ENCODE measurements around the gene HMGB2. TPM values are rescaled to one million over a fixed set of nuclear protein-coding genes. Genes with fewer than 3 reads are reported as not detected.

Gene HMGB2
- total RNA-seq, 1 experiment from 2014 or later: 183 TPM

- TF ChIP-seq TCF7L2 (IDR thresholded peaks at IDR 0.05; ENCODE audit: low read depth, low read length) (no peak), SIN3A (IDR thresholded peaks at IDR 0.05; ENCODE audit: borderline replicate concordance, insufficient read depth, low read depth, low read length) (no peak), POLR2AphosphoS5 (IDR thresholded peaks at IDR 0.05; ENCODE audit: low read depth, low read length) (no peak), CTCF (IDR thresholded peaks at IDR 0.05) (no peak), REST (IDR thresholded peaks at IDR 0.05; ENCODE audit: insufficient read depth in 1 of 2, low read depth in 2 of 2, low read length in 1 of 2) (no peak)
- Histone ChIP-seq H3K27ac (ENCODE audit: low read length) (peak overlapping the region; percentile 51; the same call in 1 of the 2 replicates), H3K9me3 (ENCODE audit: control insufficient read depth, insufficient read depth, low read depth, low read length) (peaks cover 25% of the 10 kb centered on the region; the same call in 1 of the 2 replicates), H3K4me1 (ENCODE audit: control insufficient read depth, insufficient read depth, low read length) (no peaks in the 10 kb centered on the region; the same call in 1 of the 2 replicates), H3K27me3 (ENCODE audit: control insufficient read depth, insufficient read depth, low read length) (no peaks in the 10 kb centered on the region), H3K36me3 (ENCODE audit: control insufficient read depth, insufficient read depth, low read length) (no peaks in the 10 kb centered on the region; the same call in 1 of the 2 replicates), H3K4me3 (ENCODE audit: low read depth in 2 of 2, low read length in 2 of 2) (no peak overlapping the region)
- BruUV-seq (replicated peaks): no TSS peak
- in situ Hi-C loops (cut with HindIII; ENCODE audit: low pct_unique_long_range_greater_than_20kb, low sequenced_read_pairs): no loop called here
- POLR2A ChIA-PET: no interaction called here
- CTCF ChIA-PET: no interaction called here
- ATAC-seq (no peak), DNase-seq (ENCODE audit: low read depth, low spot score) (no peak)
- intact Hi-C loops (cut with micrococcal nuclease; ENCODE audit: unreplicated experiment): no loop called here
Observed at GRCh38 chr4:173282626-173283025, 51.5 kb downstream of the HMGB2 start.

- CTCF ChIA-PET: no interaction called here
- DNase-seq (ENCODE audit: low read depth, low spot score) (no peak), ATAC-seq (no peak)
- Histone ChIP-seq H3K9me3 (ENCODE audit: control insufficient read depth, insufficient read depth, low read depth, low read length) (peaks cover 25% of the 10 kb centered on the region; the same call in 1 of the 2 replicates), H3K27me3 (ENCODE audit: control insufficient read depth, insufficient read depth, low read length) (no peaks in the 10 kb centered on the region), H3K36me3 (ENCODE audit: control insufficient read depth, insufficient read depth, low read length) (no peaks in the 10 kb centered on the region; the same call in 1 of the 2 replicates), H3K4me1 (ENCODE audit: control insufficient read depth, insufficient read depth, low read length) (peaks cover under 1% of the 10 kb centered on the region; the same call in 1 of the 2 replicates), H3K4me3 (ENCODE audit: low read depth in 2 of 2, low read length in 2 of 2) (no peak overlapping the region), H3K27ac (ENCODE audit: low read length) (peak overlapping the region; percentile 51; the same call in 1 of the 2 replicates)
- in situ Hi-C loops (cut with HindIII; ENCODE audit: low pct_unique_long_range_greater_than_20kb, low sequenced_read_pairs): no loop called here
- BruUV-seq (replicated peaks): no TSS peak
- TF ChIP-seq REST (IDR thresholded peaks at IDR 0.05; ENCODE audit: insufficient read depth in 1 of 2, low read depth in 2 of 2, low read length in 1 of 2) (no peak), TCF7L2 (IDR thresholded peaks at IDR 0.05; ENCODE audit: low read depth, low read length) (no peak), POLR2AphosphoS5 (IDR thresholded peaks at IDR 0.05; ENCODE audit: low read depth, low read length) (no peak), CTCF (IDR thresholded peaks at IDR 0.05) (no peak), SIN3A (IDR thresholded peaks at IDR 0.05; ENCODE audit: borderline replicate concordance, insufficient read depth, low read depth, low read length) (no peak)
- intact Hi-C loops (cut with micrococcal nuclease; ENCODE audit: unreplicated experiment): no loop called here
- POLR2A ChIA-PET: no interaction called here
Observed at GRCh38 chr4:173282256-173282562, 51.9 kb downstream of the HMGB2 start.

Data from Panc1 (cell line).